Epithelial cell of prostate (primary cell): ENCODE measurements around the gene TEAD1.
"Not testable (repeated sequence)": the region's sequence is repeated elsewhere in the genome, so short reads cannot be mapped to it uniquely, and the experiment has no call there.

Source experiments
- DNase-seq: peaks from one replicate; pipeline ENCODE4 v3.0.0-alpha.2; 2011; ENCODE audit warnings: low read depth, low spot score
- H3K27ac ChIP-seq: fragments of 450-650 bp; 2 replicates; pipeline ENCODE4 v1.5.1; 2017; ENCODE audit warnings: mild to moderate bottlenecking

The TEAD1 gene

DNA sequence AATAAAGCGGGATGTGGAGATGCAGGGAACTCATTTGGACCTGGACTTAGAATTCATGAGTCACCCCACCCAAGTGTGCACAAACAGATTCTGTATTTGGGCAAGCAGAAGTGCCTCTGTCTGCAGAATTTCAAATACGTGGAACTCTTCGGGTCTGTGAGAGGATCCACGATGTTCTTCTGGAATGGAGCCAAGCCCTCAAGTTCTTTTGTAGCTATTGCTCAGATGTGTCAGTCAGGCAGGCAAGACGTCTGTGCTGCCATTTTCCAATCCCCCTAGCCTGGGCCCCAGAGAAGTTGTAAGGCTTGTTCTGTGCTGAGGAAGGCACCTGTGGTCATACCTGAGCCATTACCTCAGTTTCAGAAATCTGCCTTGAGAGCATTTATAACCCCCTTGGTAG lies 202.1 kb downstream of the TEAD1 start:
- H3K27ac ChIP-seq: no peak overlapping the region
- DNase-seq: no peak

- DNase-seq: no peak
- no peak overlapping the region for H3K27ac ChIP-seq
Measured at GRCh38 chr11:12876988-12877387, 202.8 kb downstream of the TEAD1 start.

DNA sequence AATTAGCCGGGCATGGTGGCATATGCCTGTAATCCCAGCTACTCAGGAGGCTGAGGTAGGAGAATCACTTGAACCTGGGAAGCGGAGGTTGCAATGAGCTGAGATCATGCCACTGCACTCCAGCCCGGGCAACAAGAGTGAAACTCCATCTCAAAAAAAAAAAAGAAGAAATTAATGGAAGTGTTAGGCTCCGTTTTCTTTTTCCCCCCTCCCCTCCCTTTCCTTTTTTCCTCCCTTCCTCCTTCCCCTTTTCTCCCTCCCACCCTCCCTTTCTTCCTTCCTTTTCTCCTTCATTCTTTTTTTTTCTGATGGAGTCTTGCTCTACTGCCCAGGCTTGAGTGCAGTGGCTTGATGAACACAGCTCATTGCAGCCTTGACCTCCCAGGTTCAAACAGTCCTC lies 203.3 kb downstream of the TEAD1 start:
- H3K27ac ChIP-seq, DNase-seq: not testable (repeated sequence)

- DNase-seq: no peak
- H3K27ac ChIP-seq: no peak overlapping the region
Measured at GRCh38 chr11:12880327-12880726, 206.1 kb downstream of the TEAD1 start.

DNA sequence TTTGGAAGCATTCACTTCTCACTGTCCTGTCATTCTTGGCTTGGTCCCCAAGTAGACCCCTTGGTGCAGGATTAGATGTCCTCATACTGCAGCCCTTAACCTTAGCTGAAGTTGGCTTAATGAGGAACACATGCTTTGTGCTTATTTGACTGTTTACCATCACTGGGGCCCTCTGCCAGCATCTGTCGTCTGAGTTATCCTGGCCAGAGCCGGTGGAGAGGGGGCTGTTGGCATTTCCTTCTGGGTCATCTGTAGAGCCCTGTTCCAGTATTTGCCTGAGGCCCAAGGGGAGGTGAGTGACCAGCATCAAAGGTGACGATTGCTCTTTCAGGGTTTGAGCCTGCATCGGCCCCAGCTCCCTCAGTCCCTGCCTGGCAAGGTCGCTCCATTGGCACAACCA lies 208.4 kb downstream of the TEAD1 start:
- no peak for DNase-seq

GRCh38 chr11:12884751-12885318 lies 210.6 kb downstream of the TEAD1 start:
- DNase-seq: no peak
- no peak overlapping the region for H3K27ac ChIP-seq

More for the DNA sequence above, 208.4 kb downstream of the TEAD1 start:
- H3K27ac ChIP-seq: no peak overlapping the region

DNA sequence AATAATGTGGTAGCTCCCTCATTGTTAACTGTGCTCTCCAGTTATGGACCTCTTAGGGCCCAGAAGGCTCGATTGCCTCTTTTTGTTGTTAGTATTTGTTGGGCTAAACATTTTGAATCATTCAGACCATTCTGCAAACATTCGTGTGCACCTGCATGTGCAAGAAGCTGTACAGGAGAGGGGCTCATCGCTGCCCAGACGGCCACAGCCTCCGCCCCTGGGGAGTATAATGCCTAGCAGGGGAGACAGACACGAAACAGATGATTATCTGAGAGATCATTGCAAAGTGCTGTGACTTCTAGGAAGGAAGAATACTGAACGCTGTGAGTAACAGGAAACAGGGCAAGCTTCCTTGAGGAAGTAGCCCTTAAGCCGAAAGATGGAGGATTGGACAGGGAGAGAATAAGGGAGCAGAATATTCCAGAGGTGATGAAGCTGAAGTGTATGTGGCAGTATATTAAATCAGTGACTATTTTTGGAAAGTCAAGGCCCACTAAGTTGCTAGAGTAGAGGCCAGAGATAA lies 211.6 kb downstream of the TEAD1 start:
- no peak overlapping the region for H3K27ac ChIP-seq
- DNase-seq: no peak

GRCh38 chr11:12886508-12886907 lies 212.3 kb downstream of the TEAD1 start:
- H3K27ac ChIP-seq: no peak overlapping the region
- no peak for DNase-seq

- DNase-seq: peak; percentile 24
- no peak overlapping the region for H3K27ac ChIP-seq
Measured at GRCh38 chr11:12888525-12889158, 214.4 kb downstream of the TEAD1 start.

GRCh38 chr11:12889243-12889642 lies 215.0 kb downstream of the TEAD1 start:
- H3K27ac ChIP-seq: no peak overlapping the region
- no peak for DNase-seq

DNA sequence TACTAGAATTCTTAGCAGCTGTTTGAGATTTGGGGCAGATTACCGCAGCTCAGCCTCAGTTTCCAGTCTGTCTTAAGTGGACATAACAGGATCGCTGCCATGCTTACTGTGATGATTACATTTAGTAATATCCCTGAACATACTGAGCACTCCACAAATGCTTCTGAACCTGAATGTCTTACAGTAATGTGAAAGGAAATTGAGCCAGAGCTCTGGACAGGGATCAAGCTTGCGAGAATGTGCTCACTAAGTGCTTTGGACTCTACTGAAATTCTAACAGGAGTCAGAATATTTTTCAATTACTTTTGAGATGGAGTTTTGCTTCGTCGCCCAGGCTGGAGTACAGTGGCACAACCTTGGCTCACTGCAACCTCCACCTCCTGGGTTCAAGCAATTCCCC lies 216.3 kb downstream of the TEAD1 start:
- no peak for DNase-seq
- no peak overlapping the region for H3K27ac ChIP-seq

DNA sequence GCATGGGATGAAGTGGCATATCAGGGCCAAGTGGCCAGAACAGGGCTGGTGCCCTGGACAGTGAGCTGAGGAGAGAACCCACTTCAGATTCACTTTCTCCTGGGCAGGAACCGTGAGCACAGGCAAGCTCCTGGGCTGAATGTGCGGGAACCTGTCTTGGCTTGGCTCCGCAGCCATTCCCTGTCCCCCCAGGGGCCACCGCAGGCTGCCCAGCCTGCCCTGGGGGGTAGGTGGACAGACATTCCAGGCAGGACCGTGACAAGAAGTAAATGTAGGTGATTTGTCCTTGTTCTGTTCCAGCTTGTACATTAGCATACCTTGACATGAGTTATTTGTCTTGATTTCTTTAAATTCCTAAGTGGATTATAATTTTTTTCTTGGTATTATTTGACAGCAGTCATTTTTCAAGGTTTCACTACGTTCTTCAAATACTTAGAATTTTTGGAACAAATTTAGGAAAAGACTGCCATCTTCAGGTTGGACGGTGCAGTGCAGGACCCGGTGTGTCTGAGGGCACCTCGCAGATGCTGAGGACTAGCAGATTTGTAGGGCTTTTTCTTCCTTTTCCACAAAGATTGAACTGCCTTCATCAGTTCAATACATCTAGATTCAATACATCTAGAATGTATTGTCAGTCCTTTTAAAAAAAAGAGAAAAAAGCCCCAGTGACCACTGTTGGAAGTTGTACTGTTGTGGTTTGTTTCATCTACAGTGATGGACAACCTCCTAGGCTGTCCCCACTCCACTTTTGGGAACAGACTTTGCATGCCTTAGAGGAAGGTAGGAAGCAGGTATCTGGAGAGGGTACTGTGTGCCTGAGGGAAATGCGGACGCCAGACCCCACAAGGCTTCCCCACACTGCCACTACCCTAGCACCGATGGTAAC lies 219.8 kb downstream of the TEAD1 start:
- H3K27ac ChIP-seq: no peak overlapping the region
- no peak for DNase-seq

DNA sequence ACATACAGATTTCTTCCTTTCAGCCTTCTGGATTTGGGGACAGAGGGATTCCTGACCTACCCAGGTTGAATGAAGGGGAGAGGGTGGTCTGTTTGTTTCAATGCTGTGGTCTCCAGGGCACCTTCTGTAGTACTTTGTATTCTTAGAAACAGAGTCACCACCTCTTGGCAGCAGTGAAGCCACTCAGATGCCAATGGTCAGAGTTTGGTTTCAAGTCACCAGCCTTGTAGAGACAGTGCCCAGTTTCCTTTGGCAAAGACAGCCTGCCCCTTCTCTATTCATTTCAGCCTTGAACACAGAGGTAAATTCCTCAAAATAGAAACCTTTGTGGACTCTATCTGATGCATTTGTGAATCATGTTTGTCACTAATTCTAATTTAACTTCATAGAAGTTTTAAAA lies 223.2 kb downstream of the TEAD1 start:
- DNase-seq: no peak
- H3K27ac ChIP-seq: peak overlapping the region; percentile 19

DNA sequence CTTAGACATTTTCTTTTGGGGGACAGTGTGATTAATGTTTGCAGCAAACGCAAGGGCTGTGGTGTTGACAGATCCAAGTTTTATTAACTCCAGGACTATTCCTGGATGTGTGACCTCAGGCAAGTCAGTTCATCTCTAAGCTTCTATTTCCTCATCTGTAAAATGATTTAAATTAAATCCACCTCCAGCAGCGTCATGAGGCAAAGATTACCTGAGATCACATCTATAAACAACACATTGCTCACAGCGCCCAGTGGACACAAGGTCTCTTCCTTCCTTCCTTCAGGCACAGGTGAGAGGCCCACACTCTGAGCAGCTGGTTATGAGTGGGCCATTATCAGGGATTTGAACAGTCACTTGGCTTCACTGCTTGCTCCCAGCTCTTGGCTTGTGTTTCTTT lies 223.6 kb downstream of the TEAD1 start:
- peak overlapping the region; percentile 19 for H3K27ac ChIP-seq
- peak; percentile 18 for DNase-seq

GRCh38 chr11:12900496-12900895 lies 226.3 kb downstream of the TEAD1 start:
- H3K27ac ChIP-seq: peak overlapping the region; percentile 38
- DNase-seq: peak; percentile 67

GRCh38 chr11:12901272-12901671 lies 227.1 kb downstream of the TEAD1 start:
- peak overlapping the region; percentile 38 for H3K27ac ChIP-seq
- DNase-seq: no peak

GRCh38 chr11:12901874-12902481 lies 227.8 kb downstream of the TEAD1 start:
- DNase-seq: no peak
- peak overlapping the region; percentile 38 for H3K27ac ChIP-seq

- no peak overlapping the region for H3K27ac ChIP-seq
- no peak for DNase-seq
Measured at GRCh38 chr11:12902791-12903486, 228.7 kb downstream of the TEAD1 start.

GRCh38 chr11:12905435-12905834 lies 231.2 kb downstream of the TEAD1 start:
- no peak for DNase-seq
- no peak overlapping the region for H3K27ac ChIP-seq

GRCh38 chr11:12906501-12906900 lies 232.3 kb downstream of the TEAD1 start:
- no peak for DNase-seq
- no peak overlapping the region for H3K27ac ChIP-seq
